WTC11 (cell line): ENCODE measurements around the gene SLC25A44. TPM values are rescaled to one million over a fixed set of nuclear protein-coding genes. Genes with fewer than 3 reads are reported as not detected.

Experiments
- ATAC-seq: fragments of 200-7000 bp; cut with Tn5 transposase; 2 replicates; pipeline ENCODE4 v1.10.0; 2021; ENCODE audit warnings: mild to moderate bottlenecking, moderate library complexity
- CTCF ChIA-PET: fragments of 300-600 bp; sonication (Branson Sonifier 250); formaldehyde crosslinking; loops from one replicate; lab custom pipeline; 2021; ENCODE audit warnings: antibody characterized with exemption; lab: Charles Lee
- POLR2A ChIA-PET: fragments of 350-600 bp; sonication (Branson Sonifier 250); formaldehyde crosslinking; loops from one replicate; lab custom pipeline; 2021; ENCODE audit warnings: antibody characterized with exemption; lab: Charles Lee
- DNase-seq: peaks from one replicate; pipeline ENCODE4 v3.0.0; 2021; ENCODE audit warnings: low spot score
- H3K27ac Mint-ChIP-seq: 2 replicates; pipeline ENCODE4 v1.8.0; 2021; ENCODE audit warnings: mixed read lengths
- H3K27me3 Mint-ChIP-seq: 2 replicates; pipeline ENCODE4 v1.8.0; 2021; ENCODE audit warnings: low read depth, mild to moderate bottlenecking, moderate library complexity, mixed read lengths
- H3K36me3 Mint-ChIP-seq: 2 replicates; pipeline ENCODE4 v1.8.0; 2021; ENCODE audit warnings: mixed read lengths
- H3K4me1 Mint-ChIP-seq: 2 replicates; pipeline ENCODE4 v1.8.0; 2022; ENCODE audit warnings: mixed read lengths
- H3K4me3 Mint-ChIP-seq: 2 replicates; pipeline ENCODE4 v1.8.0; 2021; ENCODE audit warnings: mild to moderate bottlenecking, moderate library complexity, mixed read lengths
- H3K9me3 Mint-ChIP-seq: 2 replicates; pipeline ENCODE4 v1.8.0; 2021; ENCODE audit warnings: mixed read lengths
- CREB1 ChIP-seq: sonication (generic); formaldehyde crosslinking; IDR thresholded peaks from 2 replicates; pipeline ENCODE4 v1.8.0; 2023; ENCODE audit warnings: mild to moderate bottlenecking, missing genetic modification reagents
- ELF4 ChIP-seq: sonication (generic); formaldehyde crosslinking; IDR thresholded peaks from 2 replicates; pipeline ENCODE4 v1.8.1; 2022; ENCODE audit warnings: low read depth, mild to moderate bottlenecking, moderate library complexity, missing genetic modification reagents
- ESRRA ChIP-seq: sonication (generic); formaldehyde crosslinking; IDR thresholded peaks from 2 replicates; pipeline ENCODE4 v1.8.1; 2022; ENCODE audit warnings: mild to moderate bottlenecking, missing genetic modification reagents, borderline replicate concordance
- ETV6 ChIP-seq: sonication (generic); formaldehyde crosslinking; IDR thresholded peaks from 2 replicates; pipeline ENCODE4 v1.8.1; 2022; ENCODE audit warnings: mild to moderate bottlenecking, missing genetic modification reagents
- FOXK1 ChIP-seq: sonication (generic); formaldehyde crosslinking; IDR thresholded peaks from 2 replicates; pipeline ENCODE4 v1.8.0; 2022; ENCODE audit warnings: mild to moderate bottlenecking, moderate library complexity, missing genetic modification reagents
- IRF2 ChIP-seq: sonication (generic); formaldehyde crosslinking; IDR thresholded peaks from 2 replicates; pipeline ENCODE4 v1.8.0; 2022; ENCODE audit warnings: low read depth, missing genetic modification reagents, borderline replicate concordance
- OVOL2 ChIP-seq: fragments of 250-450 bp; sonication (Bioruptor Pico); IDR thresholded peaks from 2 replicates; pipeline ENCODE4 v1.9.0; 2021; ENCODE audit warnings: mild to moderate bottlenecking, borderline replicate concordance
- RELA ChIP-seq: sonication (generic); formaldehyde crosslinking; IDR thresholded peaks from 2 replicates; pipeline ENCODE4 v1.8.1; 2022; ENCODE audit warnings: missing genetic modification reagents, mild to moderate bottlenecking, borderline replicate concordance
- SOX15 ChIP-seq: fragments of 250-450 bp; sonication (Bioruptor Pico); IDR thresholded peaks from 2 replicates; pipeline ENCODE4 v1.9.0; 2021; ENCODE audit warnings: mild to moderate bottlenecking
- SP1 ChIP-seq: sonication (generic); formaldehyde crosslinking; conservative IDR thresholded peaks from 2 replicates; pipeline ENCODE4 v1.8.1; 2022; ENCODE audit warnings: missing genetic modification reagents
- TP53 ChIP-seq: sonication (generic); formaldehyde crosslinking; IDR thresholded peaks from 2 replicates; pipeline ENCODE4 v1.8.1; 2023; ENCODE audit warnings: mild to moderate bottlenecking, missing genetic modification reagents
- ZNF263 ChIP-seq: sonication (generic); formaldehyde crosslinking; IDR thresholded peaks from 2 replicates; pipeline ENCODE4 v1.8.1; 2022; ENCODE audit warnings: low read depth, mild to moderate bottlenecking, moderate library complexity, missing genetic modification reagents
- ZNF317 ChIP-seq: sonication (generic); formaldehyde crosslinking; IDR thresholded peaks from 2 replicates; pipeline ENCODE4 v1.8.1; 2023; ENCODE audit warnings: low read depth, mild to moderate bottlenecking, moderate library complexity, missing genetic modification reagents, borderline replicate concordance
- ZNF416 ChIP-seq: fragments of 250-450 bp; sonication (Bioruptor Pico); IDR thresholded peaks from 2 replicates; pipeline ENCODE4 v1.9.0; 2021; ENCODE audit warnings: mild to moderate bottlenecking, inconsistent platforms
- ZNF423 ChIP-seq: fragments of 250-450 bp; sonication (Bioruptor Pico); IDR thresholded peaks from 2 replicates; pipeline ENCODE4 v2.1.2; 2022; ENCODE audit warnings: mild to moderate bottlenecking, moderate library complexity
- ZNF671 ChIP-seq: fragments of 250-450 bp; sonication (Bioruptor Pico); IDR thresholded peaks from 2 replicates; pipeline ENCODE4 v1.8.0; 2021; ENCODE audit warnings: mild to moderate bottlenecking
- total RNA-seq: library from RNA; stranded (reverse); gene quantifications from 3 replicates; pipeline ENCODE4 v1.2.3, GENCODE V29; 2021
- TF ChIP-seq, protein P1 (sequence below): sonication (generic); formaldehyde crosslinking; IDR thresholded peaks from 2 replicates; pipeline ENCODE4 v1.8.1; 2022; ENCODE audit warnings: low read depth, missing genetic modification reagents, borderline replicate concordance
- TF ChIP-seq, protein P2 (sequence below): fragments of 250-450 bp; sonication (Bioruptor Pico); IDR thresholded peaks from 2 replicates; pipeline ENCODE4 v1.9.0; 2021; ENCODE audit warnings: mild to moderate bottlenecking
- TF ChIP-seq, protein P3 (sequence below): sonication (generic); formaldehyde crosslinking; IDR thresholded peaks from 2 replicates; pipeline ENCODE4 v1.8.1; 2023; ENCODE audit warnings: mild to moderate bottlenecking, missing genetic modification reagents
- TF ChIP-seq, protein P4 (sequence below): sonication (generic); formaldehyde crosslinking; conservative IDR thresholded peaks from 2 replicates; pipeline ENCODE4 v1.8.1; 2022; ENCODE audit warnings: mild to moderate bottlenecking, missing genetic modification reagents
- TF ChIP-seq, protein P5 (sequence below): sonication (generic); formaldehyde crosslinking; IDR thresholded peaks from 2 replicates; pipeline ENCODE4 v1.8.0; 2022; ENCODE audit warnings: missing genetic modification reagents
- TF ChIP-seq, protein P6 (sequence below): sonication (generic); formaldehyde crosslinking; IDR thresholded peaks from 2 replicates; pipeline ENCODE4 v1.8.1; 2022; ENCODE audit warnings: mild to moderate bottlenecking, moderate library complexity, missing genetic modification reagents

Gene SLC25A44
- total RNA-seq, 1 experiment from 2014 or later = 29.1 TPM

DNA sequence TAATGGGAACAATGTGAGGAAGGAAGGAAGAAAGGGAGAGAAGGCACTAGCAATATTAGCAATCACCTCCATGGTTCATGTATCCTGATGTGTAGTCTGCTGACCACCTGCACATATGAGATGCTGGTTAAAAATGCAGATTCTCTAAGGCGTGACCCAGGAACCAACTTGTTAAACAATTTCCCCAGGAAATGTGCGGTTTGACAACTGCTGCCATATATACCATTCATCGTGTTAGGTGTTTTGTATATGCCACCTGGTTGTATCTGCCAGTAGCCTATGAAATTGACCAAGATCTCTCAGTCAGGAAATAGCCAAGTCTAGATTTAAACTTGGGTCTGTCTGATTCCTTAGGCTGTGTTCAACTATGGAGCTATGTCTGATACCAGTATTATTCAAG lies 36.4 kb upstream of the SLC25A44 start:
- Mint-ChIP-seq H3K36me3 (no peaks in the 10 kb centered on the region), H3K27me3 (no peaks in the 10 kb centered on the region)

DNA sequence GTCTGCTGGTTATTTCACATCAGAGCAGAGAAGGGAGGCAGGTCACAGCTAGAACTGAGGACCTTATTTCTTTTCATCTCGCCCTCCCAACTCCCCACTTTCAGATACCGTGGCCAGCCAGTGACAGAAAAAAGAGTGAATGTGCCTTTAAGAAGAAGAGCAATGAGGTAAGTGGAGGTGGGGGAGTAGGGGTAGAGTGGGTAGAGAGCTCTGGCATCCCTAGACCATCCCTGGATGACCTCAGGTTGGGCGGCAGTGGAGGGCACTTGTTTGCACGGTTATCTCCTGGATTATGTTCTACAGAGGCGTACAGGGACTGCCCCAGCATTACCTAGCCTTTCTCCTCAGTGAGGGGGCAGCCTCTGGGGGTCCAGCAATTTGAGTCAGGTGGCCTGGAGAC lies 35.9 kb upstream of the SLC25A44 start:
- DNase-seq (no peak), ATAC-seq (no peak)
- Mint-ChIP-seq H3K27me3 (no peaks in the 10 kb centered on the region), H3K27ac (no peak overlapping the region), H3K4me3 (no peak overlapping the region), H3K36me3 (no peaks in the 10 kb centered on the region), H3K9me3 (no peaks in the 10 kb centered on the region), H3K4me1 (peaks cover 44% of the 10 kb centered on the region)
- ChIA-PET CTCF (interaction anchor here (2.7 kb wide), 1 partner anchor 17 kb away, joined by 7 read pairs; no protein-coding TSS in a partner anchor), POLR2A (no interaction called here)
- TF ChIP-seq TP53 (CRISPR knock-in tag) (no peak), ZNF317 (CRISPR knock-in tag) (no peak), CREB1 (CRISPR knock-in tag) (no peak)
- TF ChIP-seq, protein P1, sequence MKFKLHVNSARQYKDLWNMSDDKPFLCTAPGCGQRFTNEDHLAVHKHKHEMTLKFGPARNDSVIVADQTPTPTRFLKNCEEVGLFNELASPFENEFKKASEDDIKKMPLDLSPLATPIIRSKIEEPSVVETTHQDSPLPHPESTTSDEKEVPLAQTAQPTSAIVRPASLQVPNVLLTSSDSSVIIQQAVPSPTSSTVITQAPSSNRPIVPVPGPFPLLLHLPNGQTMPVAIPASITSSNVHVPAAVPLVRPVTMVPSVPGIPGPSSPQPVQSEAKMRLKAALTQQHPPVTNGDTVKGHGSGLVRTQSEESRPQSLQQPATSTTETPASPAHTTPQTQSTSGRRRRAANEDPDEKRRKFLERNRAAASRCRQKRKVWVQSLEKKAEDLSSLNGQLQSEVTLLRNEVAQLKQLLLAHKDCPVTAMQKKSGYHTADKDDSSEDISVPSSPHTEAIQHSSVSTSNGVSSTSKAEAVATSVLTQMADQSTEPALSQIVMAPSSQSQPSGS (CRISPR knock-in tag) = no peak
- TF ChIP-seq, protein P2, sequence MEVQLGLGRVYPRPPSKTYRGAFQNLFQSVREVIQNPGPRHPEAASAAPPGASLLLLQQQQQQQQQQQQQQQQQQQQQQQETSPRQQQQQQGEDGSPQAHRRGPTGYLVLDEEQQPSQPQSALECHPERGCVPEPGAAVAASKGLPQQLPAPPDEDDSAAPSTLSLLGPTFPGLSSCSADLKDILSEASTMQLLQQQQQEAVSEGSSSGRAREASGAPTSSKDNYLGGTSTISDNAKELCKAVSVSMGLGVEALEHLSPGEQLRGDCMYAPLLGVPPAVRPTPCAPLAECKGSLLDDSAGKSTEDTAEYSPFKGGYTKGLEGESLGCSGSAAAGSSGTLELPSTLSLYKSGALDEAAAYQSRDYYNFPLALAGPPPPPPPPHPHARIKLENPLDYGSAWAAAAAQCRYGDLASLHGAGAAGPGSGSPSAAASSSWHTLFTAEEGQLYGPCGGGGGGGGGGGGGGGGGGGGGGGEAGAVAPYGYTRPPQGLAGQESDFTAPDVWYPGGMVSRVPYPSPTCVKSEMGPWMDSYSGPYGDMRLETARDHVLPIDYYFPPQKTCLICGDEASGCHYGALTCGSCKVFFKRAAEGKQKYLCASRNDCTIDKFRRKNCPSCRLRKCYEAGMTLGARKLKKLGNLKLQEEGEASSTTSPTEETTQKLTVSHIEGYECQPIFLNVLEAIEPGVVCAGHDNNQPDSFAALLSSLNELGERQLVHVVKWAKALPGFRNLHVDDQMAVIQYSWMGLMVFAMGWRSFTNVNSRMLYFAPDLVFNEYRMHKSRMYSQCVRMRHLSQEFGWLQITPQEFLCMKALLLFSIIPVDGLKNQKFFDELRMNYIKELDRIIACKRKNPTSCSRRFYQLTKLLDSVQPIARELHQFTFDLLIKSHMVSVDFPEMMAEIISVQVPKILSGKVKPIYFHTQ (CRISPR knock-in tag) = no peak

More for the DNA sequence above, 36.4 kb upstream of the SLC25A44 start:
- ChIA-PET CTCF (no interaction called here), POLR2A (no interaction called here)
- H3K4me1 Mint-ChIP-seq = peaks cover 48% of the 10 kb centered on the region
- TF ChIP-seq, protein P3, sequence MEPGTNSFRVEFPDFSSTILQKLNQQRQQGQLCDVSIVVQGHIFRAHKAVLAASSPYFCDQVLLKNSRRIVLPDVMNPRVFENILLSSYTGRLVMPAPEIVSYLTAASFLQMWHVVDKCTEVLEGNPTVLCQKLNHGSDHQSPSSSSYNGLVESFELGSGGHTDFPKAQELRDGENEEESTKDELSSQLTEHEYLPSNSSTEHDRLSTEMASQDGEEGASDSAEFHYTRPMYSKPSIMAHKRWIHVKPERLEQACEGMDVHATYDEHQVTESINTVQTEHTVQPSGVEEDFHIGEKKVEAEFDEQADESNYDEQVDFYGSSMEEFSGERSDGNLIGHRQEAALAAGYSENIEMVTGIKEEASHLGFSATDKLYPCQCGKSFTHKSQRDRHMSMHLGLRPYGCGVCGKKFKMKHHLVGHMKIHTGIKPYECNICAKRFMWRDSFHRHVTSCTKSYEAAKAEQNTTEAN (CRISPR knock-in tag) = no peak
- TF ChIP-seq ELF4 (no peak), SP1 (CRISPR knock-in tag) (no peak), RELA (CRISPR knock-in tag) (no peak), IRF2 (CRISPR knock-in tag) (no peak)
- TF ChIP-seq, protein P4, sequence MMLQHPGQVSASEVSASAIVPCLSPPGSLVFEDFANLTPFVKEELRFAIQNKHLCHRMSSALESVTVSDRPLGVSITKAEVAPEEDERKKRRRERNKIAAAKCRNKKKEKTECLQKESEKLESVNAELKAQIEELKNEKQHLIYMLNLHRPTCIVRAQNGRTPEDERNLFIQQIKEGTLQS = no peak
- no peak overlapping the region for H3K27ac Mint-ChIP-seq
- DNase-seq (no peak), ATAC-seq (no peak)
- H3K9me3 Mint-ChIP-seq = no peaks in the 10 kb centered on the region
- H3K4me3 Mint-ChIP-seq = no peak overlapping the region

DNA sequence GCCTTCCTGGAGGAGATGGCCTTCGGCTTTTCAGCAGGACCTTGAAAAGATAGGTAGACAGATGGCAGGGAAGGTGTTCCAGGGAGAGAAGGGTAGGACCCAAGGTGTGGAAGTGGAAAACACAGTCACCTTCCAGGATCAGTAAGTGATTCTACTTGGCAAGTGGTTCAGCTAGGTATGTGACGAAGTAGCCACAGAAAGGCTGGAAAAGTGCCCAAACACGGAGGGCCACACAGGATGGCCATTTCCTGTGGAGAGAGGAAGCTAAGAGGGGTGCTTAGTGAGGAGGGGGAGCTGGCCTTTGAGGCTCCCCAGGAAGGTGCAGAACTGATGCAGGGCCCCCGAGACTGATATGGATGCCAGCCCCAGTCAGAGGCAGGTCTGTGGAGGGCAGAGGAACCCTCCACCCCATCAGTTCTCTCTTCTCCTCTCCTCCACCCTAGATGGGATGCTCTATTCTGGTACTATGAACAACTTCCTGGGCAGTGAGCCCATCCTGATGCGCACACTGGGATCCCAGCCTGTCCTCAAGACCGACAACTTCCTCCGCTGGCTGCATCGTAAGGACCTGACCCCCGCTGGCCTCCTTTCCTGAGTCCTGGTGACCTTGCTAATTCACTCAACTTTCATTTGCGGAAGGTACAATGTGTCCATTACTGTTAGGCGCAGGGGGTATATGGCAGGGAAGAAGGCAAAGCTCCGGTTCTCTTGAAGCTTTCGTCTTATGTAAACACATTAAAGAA lies 33.7 kb upstream of the SLC25A44 start:
- ATAC-seq = peak; percentile 6
- TF ChIP-seq OVOL2 (CRISPR knock-in tag) = no peak
- TF ChIP-seq ZNF423 = no peak
- TF ChIP-seq, protein P5, sequence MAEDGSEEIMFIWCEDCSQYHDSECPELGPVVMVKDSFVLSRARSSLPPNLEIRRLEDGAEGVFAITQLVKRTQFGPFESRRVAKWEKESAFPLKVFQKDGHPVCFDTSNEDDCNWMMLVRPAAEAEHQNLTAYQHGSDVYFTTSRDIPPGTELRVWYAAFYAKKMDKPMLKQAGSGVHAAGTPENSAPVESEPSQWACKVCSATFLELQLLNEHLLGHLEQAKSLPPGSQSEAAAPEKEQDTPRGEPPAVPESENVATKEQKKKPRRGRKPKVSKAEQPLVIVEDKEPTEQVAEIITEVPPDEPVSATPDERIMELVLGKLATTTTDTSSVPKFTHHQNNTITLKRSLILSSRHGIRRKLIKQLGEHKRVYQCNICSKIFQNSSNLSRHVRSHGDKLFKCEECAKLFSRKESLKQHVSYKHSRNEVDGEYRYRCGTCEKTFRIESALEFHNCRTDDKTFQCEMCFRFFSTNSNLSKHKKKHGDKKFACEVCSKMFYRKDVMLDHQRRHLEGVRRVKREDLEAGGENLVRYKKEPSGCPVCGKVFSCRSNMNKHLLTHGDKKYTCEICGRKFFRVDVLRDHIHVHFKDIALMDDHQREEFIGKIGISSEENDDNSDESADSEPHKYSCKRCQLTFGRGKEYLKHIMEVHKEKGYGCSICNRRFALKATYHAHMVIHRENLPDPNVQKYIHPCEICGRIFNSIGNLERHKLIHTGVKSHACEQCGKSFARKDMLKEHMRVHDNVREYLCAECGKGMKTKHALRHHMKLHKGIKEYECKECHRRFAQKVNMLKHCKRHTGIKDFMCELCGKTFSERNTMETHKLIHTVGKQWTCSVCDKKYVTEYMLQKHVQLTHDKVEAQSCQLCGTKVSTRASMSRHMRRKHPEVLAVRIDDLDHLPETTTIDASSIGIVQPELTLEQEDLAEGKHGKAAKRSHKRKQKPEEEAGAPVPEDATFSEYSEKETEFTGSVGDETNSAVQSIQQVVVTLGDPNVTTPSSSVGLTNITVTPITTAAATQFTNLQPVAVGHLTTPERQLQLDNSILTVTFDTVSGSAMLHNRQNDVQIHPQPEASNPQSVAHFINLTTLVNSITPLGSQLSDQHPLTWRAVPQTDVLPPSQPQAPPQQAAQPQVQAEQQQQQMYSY (CRISPR knock-in tag) = no peak
- no peak for TF ChIP-seq ZNF671 (CRISPR knock-in tag)
- TF ChIP-seq ESRRA (CRISPR knock-in tag) = no peak
- TF ChIP-seq FOXK1 (CRISPR knock-in tag) = no peak
- no peak for TF ChIP-seq ZNF263 (CRISPR knock-in tag)
- TF ChIP-seq ETV6 (CRISPR knock-in tag) = no peak
- no peak for TF ChIP-seq ZNF416 (CRISPR knock-in tag)
- TF ChIP-seq SOX15 (CRISPR knock-in tag) = no peak
- TF ChIP-seq, protein P6, sequence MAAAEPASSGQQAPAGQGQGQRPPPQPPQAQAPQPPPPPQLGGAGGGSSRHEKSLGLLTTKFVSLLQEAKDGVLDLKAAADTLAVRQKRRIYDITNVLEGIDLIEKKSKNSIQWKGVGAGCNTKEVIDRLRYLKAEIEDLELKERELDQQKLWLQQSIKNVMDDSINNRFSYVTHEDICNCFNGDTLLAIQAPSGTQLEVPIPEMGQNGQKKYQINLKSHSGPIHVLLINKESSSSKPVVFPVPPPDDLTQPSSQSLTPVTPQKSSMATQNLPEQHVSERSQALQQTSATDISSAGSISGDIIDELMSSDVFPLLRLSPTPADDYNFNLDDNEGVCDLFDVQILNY (CRISPR knock-in tag) = no peak
- no peak for DNase-seq
- ChIA-PET POLR2A (interaction anchor here (0.7 to 1.8 kb wide), 2 partner anchors 34 to 53 kb away, joined by 3 to 8 read pairs; partner anchors contain the start of genes PMF1 and SLC25A44), CTCF (interaction anchor here (1.0 to 2.7 kb wide), 5 partner anchors 19 to 94 kb away, joined by 3 to 23 read pairs (median 6); no protein-coding TSS in a partner anchor)
- Mint-ChIP-seq H3K9me3 (no peaks in the 10 kb centered on the region), H3K36me3 (no peaks in the 10 kb centered on the region), H3K4me3 (peak overlapping the region; percentile 71), H3K4me1 (peaks cover 32% of the 10 kb centered on the region), H3K27me3 (no peaks in the 10 kb centered on the region), H3K27ac (no peak overlapping the region)
